ENCODE results near the gene LDHB. TPM values are rescaled to one million over a fixed set of nuclear protein-coding genes. Genes with fewer than 3 reads are reported as not detected.

The LDHB gene
- total and polyA plus RNA-seq, 12 donors: 1,053 to 3,111 (median 2,124) TPM

Other genes starting within 250 kb of the LDHB start
- gene PYROXD1, start 220.2 kb downstream of the LDHB start, total RNA-seq: 10 to 100 TPM; 15.5 to 22.8 (median 18.9) TPM
- gene PYROXD1, start 220.2 kb downstream of the LDHB start, polyA plus RNA-seq: 10 to 100 TPM in 1 of 2 donors, 1 to 10 TPM in 1; 9.9 to 10.5 TPM
- 10 to 100 TPM; 18.4 to 40.5 (median 24.6) TPM for gene RECQL, start 156.2 kb downstream of the LDHB start, total RNA-seq
- gene RECQL, start 156.2 kb downstream of the LDHB start, polyA plus RNA-seq: 10 to 100 TPM; 11.2 to 14.3 TPM
- gene GOLT1B, start 156.1 kb downstream of the LDHB start, total RNA-seq: 10 to 100 TPM; 12.0 to 25.4 (median 18.8) TPM
- 10 to 100 TPM; 16.0 to 24.2 TPM for gene GOLT1B, start 156.1 kb downstream of the LDHB start, polyA plus RNA-seq
- 10 to 100 TPM; 10.1 to 21.5 (median 16.3) TPM for gene SPX, start 131.5 kb downstream of the LDHB start, total RNA-seq
- gene SPX, start 131.5 kb downstream of the LDHB start, polyA plus RNA-seq: 10 to 100 TPM in 1 of 2 donors, 1 to 10 TPM in 1; 1.7 to 11.2 TPM
- under 1 TPM in 4 of 10 donors, not detected in 6; 0.09 to 0.37 (median 0.25) TPM for gene GYS2, start 53.0 kb downstream of the LDHB start, total RNA-seq
- gene GYS2, start 53.0 kb downstream of the LDHB start, polyA plus RNA-seq: under 1 TPM in 1 of 2 donors, not detected in 1; 0.15 TPM
- 100 to 1,000 TPM in 2 of 10 donors, 10 to 100 TPM in 8; 46.0 to 128 (median 54.8) TPM for gene KCNJ8, start 116.9 kb upstream of the LDHB start, total RNA-seq
- gene KCNJ8, start 116.9 kb upstream of the LDHB start, polyA plus RNA-seq: 10 to 100 TPM; 13.8 to 87.8 TPM

All from heart right ventricle (tissue), 12 donors.